ENCODE results near the gene SLC16A8.

The SLC16A8 gene

GRCh38 chr22:38111925-38112355, 28.0 kb upstream of the SLC16A8 start:
- DNase-seq (ENCODE audit: extremely low read depth, low read depth): no peak

DNA sequence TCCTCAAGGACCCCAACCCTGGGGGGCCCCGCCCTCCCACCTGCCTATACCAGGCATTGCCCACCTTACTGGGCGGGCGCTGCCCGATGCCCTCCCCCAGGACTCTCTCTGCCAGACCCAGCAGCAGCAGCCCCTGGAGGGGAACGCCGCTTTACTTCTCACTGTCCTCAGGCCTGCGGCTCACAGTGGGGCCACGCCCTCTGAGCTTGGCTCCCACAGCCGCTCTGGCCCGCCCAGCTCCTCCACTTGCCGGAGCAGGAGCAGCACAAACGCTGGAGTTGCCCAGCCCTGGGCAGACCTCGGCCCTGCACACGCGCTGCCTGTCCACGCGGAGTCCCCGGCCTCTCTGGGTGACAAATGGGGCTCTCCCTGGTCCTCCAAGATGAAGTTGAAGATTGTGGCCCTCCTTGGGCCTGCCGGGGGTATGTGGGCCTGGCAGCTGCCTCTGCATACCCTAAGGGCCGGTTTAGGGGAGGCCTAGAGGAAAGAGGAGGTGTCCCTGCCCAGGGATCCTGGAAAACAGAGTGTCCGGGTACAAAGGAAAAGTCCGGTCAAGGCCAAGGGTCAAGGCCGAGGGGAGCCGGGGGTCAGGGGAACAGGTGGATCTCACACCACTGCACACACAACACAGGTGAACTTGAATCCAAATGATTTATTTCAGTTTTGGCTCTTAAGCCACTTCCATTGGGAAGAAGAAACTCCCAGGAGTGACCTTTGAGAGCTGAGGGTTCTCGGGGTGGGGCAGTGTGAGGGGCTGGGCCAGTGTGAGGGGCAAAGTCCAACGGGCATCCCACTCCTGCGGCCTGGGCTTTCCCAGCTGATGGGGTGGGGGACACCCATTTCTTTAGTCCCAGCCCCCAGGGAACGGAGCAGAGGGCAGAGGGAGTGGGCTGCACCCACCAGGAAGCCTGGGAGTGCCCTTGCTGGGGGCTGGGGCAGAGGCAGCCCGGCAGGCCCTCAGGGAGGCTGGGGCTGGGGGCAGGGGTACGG, 27.2 kb upstream of the SLC16A8 start:
- TF ChIP-seq CTCF (IDR thresholded peaks at IDR 0.05; ENCODE audit: low read depth, low read length): no peak

More at GRCh38 chr22:38111925-38112355, 28.0 kb upstream of the SLC16A8 start:
- TF ChIP-seq CTCF (IDR thresholded peaks at IDR 0.05; ENCODE audit: low read depth, low read length): no peak

GRCh38 chr22:38110008-38110862, 26.3 kb upstream of the SLC16A8 start, which contains the start of gene BAIAP2L2:
BAIAP2L2 (minus strand) TSS chr22:38110684; CDS start chr22:38110525, 159 bp downstream.
- TF ChIP-seq CTCF (IDR thresholded peaks at IDR 0.05; ENCODE audit: low read depth, low read length): no peak
- DNase-seq (ENCODE audit: extremely low read depth, low read depth): no peak

More for the DNA sequence above, 27.2 kb upstream of the SLC16A8 start:
- DNase-seq (ENCODE audit: extremely low read depth, low read depth): no peak

DNA sequence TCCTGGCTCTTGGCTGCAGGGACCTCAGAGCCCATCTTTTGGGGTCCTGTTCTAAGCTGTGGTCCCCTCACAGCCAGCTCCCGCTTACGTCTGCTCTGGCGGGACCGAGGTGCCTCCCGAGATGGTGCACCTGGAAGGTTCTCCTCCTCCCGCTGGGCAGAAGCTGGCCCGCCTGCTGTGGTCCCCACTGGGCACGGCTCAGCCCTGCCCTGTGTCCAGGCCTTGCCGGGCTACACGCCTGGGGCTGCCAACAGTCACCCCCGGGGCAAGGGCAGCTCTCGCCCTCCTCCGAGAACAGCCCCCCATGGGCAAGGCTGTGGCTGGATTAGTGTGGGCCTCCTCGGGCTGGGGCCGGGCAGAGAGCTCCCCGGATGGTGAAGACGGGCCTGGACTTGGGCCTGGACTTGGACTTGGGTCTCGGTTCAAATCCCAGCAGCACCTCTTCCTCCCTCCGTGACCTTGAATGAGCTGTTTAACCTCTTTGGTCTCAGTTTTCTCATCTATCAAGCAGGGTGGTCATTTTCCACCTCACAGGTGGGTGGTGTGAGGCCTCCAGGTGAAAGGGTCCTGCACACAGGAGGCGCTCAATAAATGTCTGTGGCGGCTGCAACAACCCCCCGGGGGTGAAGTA, 25.5 kb upstream of the SLC16A8 start:
- no peak for TF ChIP-seq CTCF (IDR thresholded peaks at IDR 0.05; ENCODE audit: low read depth, low read length)

GRCh38 chr22:38108561-38109319, 24.8 kb upstream of the SLC16A8 start:
- TF ChIP-seq CTCF (IDR thresholded peaks at IDR 0.05; ENCODE audit: low read depth, low read length): no peak
- no peak for DNase-seq (ENCODE audit: extremely low read depth, low read depth)

More for the DNA sequence above, 25.5 kb upstream of the SLC16A8 start:
- no peak for DNase-seq (ENCODE audit: extremely low read depth, low read depth)

- no peak for DNase-seq (ENCODE audit: extremely low read depth, low read depth)
- TF ChIP-seq CTCF (IDR thresholded peaks at IDR 0.05; ENCODE audit: low read depth, low read length): peak; percentile 1
Measured at GRCh38 chr22:38107692-38108515, 23.9 kb upstream of the SLC16A8 start.

All from AG09319 (cell line).